GM23338 (cell line): ENCODE data around the gene TMEM117. TPM values are rescaled to one million over a fixed set of nuclear protein-coding genes. Genes with fewer than 3 reads are reported as not detected.

Source experiments
- ATAC-seq: fragments of 200-7000 bp; cut with Tn5 transposase; 3 replicates; pipeline ENCODE4 v1.9.1; 2020
- DNase-seq: peaks from one replicate; pipeline ENCODE4 v3.0.0-alpha.2; 2015; ENCODE audit warnings: low spot score
- H2AFZ ChIP-seq: fragments of 200-600 bp; sonication (generic); 2 replicates; pipeline ENCODE4 v1.8.0; 2016; ENCODE audit warnings: antibody characterized with exemption, mild to moderate bottlenecking, moderate library complexity
- H3F3A ChIP-seq: fragments of 200-600 bp; sonication (generic); replicated peaks from 2 replicates; pipeline ENCODE4 v1.8.0; 2017; ENCODE audit warnings: antibody characterized with exemption, mixed run types, low read depth
- H3K27ac ChIP-seq: fragments of 200-600 bp; sonication (generic); 2 replicates; pipeline ENCODE4 v1.6.1; 2016; ENCODE audit warnings: low read depth
- H3K27me3 ChIP-seq: fragments of 200-600 bp; sonication (generic); 2 replicates; pipeline ENCODE4 v1.8.0; 2016; ENCODE audit warnings: mild to moderate bottlenecking, mixed run types, moderate library complexity; ENCODE audit not compliant: insufficient read depth
- H3K36me3 ChIP-seq: fragments of 200-600 bp; sonication (generic); 2 replicates; pipeline ENCODE4 v1.8.0; 2016; ENCODE audit warnings: mild to moderate bottlenecking; ENCODE audit not compliant: insufficient read depth
- H3K4me1 ChIP-seq: fragments of 200-600 bp; sonication (generic); 2 replicates; pipeline ENCODE4 v1.8.0; 2016; ENCODE audit warnings: mild to moderate bottlenecking, moderate library complexity; ENCODE audit not compliant: insufficient read depth
- H3K4me2 ChIP-seq: fragments of 200-600 bp; sonication (generic); 2 replicates; pipeline ENCODE4 v1.7.1; 2017; ENCODE audit warnings: mixed run types
- H3K4me3 ChIP-seq: fragments of 200-600 bp; sonication (generic); 2 replicates; pipeline ENCODE4 v1.6.1; 2016; ENCODE audit warnings: mixed run types
- H3K79me2 ChIP-seq: fragments of 200-600 bp; sonication (generic); replicated peaks from 2 replicates; pipeline ENCODE4 v1.8.0; 2017; ENCODE audit warnings: mild to moderate bottlenecking; ENCODE audit not compliant: insufficient read depth
- H3K9me2 ChIP-seq: fragments of 200-600 bp; sonication (generic); 2 replicates; pipeline ENCODE4 v1.8.0; 2017; ENCODE audit not compliant: insufficient read depth
- H4K20me1 ChIP-seq: fragments of 200-600 bp; sonication (generic); replicated peaks from 2 replicates; pipeline ENCODE4 v1.8.0; 2017; ENCODE audit warnings: mild to moderate bottlenecking; ENCODE audit not compliant: insufficient read depth
- H3K27ac Mint-ChIP-seq: 2 replicates; pipeline ENCODE4 v1.8.0; 2020; ENCODE audit warnings: inconsistent platforms, mild to moderate bottlenecking, moderate library complexity, mixed read lengths
- H3K27me3 Mint-ChIP-seq: 3 replicates; pipeline ENCODE4 v1.8.0; 2022; ENCODE audit warnings: low read depth, mild to moderate bottlenecking, moderate library complexity, mixed read lengths, inconsistent platforms; ENCODE audit not compliant: insufficient read depth, poor library complexity
- H3K36me3 Mint-ChIP-seq: 3 replicates; pipeline ENCODE4 v1.8.0; 2021; ENCODE audit warnings: low read depth, mild to moderate bottlenecking, inconsistent platforms, moderate library complexity, mixed read lengths
- H3K4me1 Mint-ChIP-seq: 3 replicates; pipeline ENCODE4 v1.8.0; 2020; ENCODE audit warnings: mild to moderate bottlenecking, inconsistent platforms, mixed read lengths
- H3K4me3 Mint-ChIP-seq: 3 replicates; pipeline ENCODE4 v1.8.0; 2021; ENCODE audit warnings: moderate library complexity, mild to moderate bottlenecking, inconsistent platforms, mixed read lengths
- H3K9me3 Mint-ChIP-seq: 3 replicates; pipeline ENCODE4 v1.8.0; 2020; ENCODE audit warnings: moderate library complexity, mild to moderate bottlenecking, inconsistent platforms, mixed read lengths
- CREB1 ChIP-seq: fragments of 250-450 bp; sonication (Bioruptor Pico); IDR thresholded peaks from 2 replicates; pipeline ENCODE4 v1.5.0; 2020; ENCODE audit warnings: low read depth, mild to moderate bottlenecking, moderate library complexity
- EZH2 ChIP-seq: fragments of 200-600 bp; sonication (generic); IDR thresholded peaks from one replicate; pipeline ENCODE4 v1.8.0; 2017; ENCODE audit warnings: antibody characterized with exemption, mild to moderate bottlenecking, low read depth; ENCODE audit not compliant: unreplicated experiment
- EZH2phosphoT487 ChIP-seq: fragments of 200-600 bp; sonication (generic); IDR thresholded peaks from one replicate; pipeline ENCODE4 v1.8.1; 2018; ENCODE audit warnings: antibody characterized with exemption; ENCODE audit not compliant: unreplicated experiment
- JUNB ChIP-seq: IDR thresholded peaks from one replicate; pipeline ENCODE4 v1.6.1; 2016; ENCODE audit warnings: antibody characterized with exemption; ENCODE audit not compliant: unreplicated experiment
- NANOG ChIP-seq: IDR thresholded peaks from 2 replicates; pipeline ENCODE4 v1.6.1; 2016; ENCODE audit warnings: antibody characterized with exemption, borderline replicate concordance
- STAT1 ChIP-seq: IDR thresholded peaks from one replicate; pipeline ENCODE4 v1.6.1; 2016; ENCODE audit warnings: antibody characterized with exemption; ENCODE audit not compliant: unreplicated experiment
- ZNF114 ChIP-seq: fragments of 250-450 bp; sonication (Bioruptor Pico); IDR thresholded peaks from 2 replicates; pipeline ENCODE4 v1.5.0; 2020; ENCODE audit warnings: mild to moderate bottlenecking, moderate library complexity
- ZNF331 ChIP-seq: fragments of 250-450 bp; sonication (Bioruptor Pico); IDR thresholded peaks from 2 replicates; pipeline ENCODE4 v1.5.0; 2020; ENCODE audit warnings: low read depth, mild to moderate bottlenecking, moderate library complexity
- polyA plus RNA-seq: library from polyadenylated mRNA; unstranded; fragments of >200 nt; fragmentation: Nextera tagmentation; extraction: Ambion mirVana; gene quantifications from 2 replicates; pipeline ENCODE4 v1.2.1, GENCODE V29; 2016
- total RNA-seq: library from RNA; depleted of rRNA; stranded (reverse); fragments of >200 nt; shearing (Covaris generic); gene quantifications from 2 replicates; pipeline ENCODE4 v1.2.3, GENCODE V29; 2014
- TF ChIP-seq, protein P1 (sequence below): IDR thresholded peaks from one replicate; pipeline ENCODE4 v1.6.1; 2018; ENCODE audit warnings: antibody characterized with exemption; ENCODE audit not compliant: unreplicated experiment
- TF ChIP-seq, protein P2 (sequence below): IDR thresholded peaks from 2 replicates; pipeline ENCODE4 v1.6.1; 2016; ENCODE audit warnings: antibody characterized with exemption
- TF ChIP-seq, protein P3 (sequence below), 2 experiments: fragments of 200-600 bp in 1 of 2; sonication (generic) in 1 of 2; conservative IDR thresholded peaks; 2 replicates each; pipeline versions ENCODE4 v1.5.1 to v1.6.1; 2016 to 2017; ENCODE audit warnings: antibody characterized with exemption in 2 of 2, low read depth in 2 of 2, mild to moderate bottlenecking in 2 of 2, moderate library complexity in 1 of 2

The TMEM117 gene
- total and polyA plus RNA-seq, 2 experiments from 2014 or later: 0.94 to 1.6 TPM

DNA sequence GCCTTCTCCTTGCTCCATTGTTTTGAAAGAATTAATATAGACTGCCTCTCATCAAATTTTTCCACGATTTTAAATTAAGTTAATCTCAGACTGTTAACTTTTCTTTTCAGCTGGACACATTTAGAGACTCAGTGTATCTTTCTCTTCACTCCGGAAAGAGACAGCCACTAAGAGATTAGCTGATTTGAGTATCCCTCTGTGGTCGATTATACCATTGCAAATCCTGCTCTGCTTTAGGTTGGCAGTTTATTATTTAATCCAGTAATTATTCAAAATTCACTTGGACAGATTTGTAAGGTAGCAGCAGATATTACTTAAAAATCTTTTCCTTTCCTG, 29.2 kb upstream of the TMEM117 start (continued):
- TF ChIP-seq, protein P1, sequence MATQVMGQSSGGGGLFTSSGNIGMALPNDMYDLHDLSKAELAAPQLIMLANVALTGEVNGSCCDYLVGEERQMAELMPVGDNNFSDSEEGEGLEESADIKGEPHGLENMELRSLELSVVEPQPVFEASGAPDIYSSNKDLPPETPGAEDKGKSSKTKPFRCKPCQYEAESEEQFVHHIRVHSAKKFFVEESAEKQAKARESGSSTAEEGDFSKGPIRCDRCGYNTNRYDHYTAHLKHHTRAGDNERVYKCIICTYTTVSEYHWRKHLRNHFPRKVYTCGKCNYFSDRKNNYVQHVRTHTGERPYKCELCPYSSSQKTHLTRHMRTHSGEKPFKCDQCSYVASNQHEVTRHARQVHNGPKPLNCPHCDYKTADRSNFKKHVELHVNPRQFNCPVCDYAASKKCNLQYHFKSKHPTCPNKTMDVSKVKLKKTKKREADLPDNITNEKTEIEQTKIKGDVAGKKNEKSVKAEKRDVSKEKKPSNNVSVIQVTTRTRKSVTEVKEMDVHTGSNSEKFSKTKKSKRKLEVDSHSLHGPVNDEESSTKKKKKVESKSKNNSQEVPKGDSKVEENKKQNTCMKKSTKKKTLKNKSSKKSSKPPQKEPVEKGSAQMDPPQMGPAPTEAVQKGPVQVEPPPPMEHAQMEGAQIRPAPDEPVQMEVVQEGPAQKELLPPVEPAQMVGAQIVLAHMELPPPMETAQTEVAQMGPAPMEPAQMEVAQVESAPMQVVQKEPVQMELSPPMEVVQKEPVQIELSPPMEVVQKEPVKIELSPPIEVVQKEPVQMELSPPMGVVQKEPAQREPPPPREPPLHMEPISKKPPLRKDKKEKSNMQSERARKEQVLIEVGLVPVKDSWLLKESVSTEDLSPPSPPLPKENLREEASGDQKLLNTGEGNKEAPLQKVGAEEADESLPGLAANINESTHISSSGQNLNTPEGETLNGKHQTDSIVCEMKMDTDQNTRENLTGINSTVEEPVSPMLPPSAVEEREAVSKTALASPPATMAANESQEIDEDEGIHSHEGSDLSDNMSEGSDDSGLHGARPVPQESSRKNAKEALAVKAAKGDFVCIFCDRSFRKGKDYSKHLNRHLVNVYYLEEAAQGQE: no peak
- TF ChIP-seq, protein P2, sequence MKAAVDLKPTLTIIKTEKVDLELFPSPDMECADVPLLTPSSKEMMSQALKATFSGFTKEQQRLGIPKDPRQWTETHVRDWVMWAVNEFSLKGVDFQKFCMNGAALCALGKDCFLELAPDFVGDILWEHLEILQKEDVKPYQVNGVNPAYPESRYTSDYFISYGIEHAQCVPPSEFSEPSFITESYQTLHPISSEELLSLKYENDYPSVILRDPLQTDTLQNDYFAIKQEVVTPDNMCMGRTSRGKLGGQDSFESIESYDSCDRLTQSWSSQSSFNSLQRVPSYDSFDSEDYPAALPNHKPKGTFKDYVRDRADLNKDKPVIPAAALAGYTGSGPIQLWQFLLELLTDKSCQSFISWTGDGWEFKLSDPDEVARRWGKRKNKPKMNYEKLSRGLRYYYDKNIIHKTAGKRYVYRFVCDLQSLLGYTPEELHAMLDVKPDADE: no peak
- TF ChIP-seq NANOG (no peak), CREB1 (CRISPR knock-in tag) (no peak), ZNF114 (CRISPR knock-in tag) (no peak), STAT1 (no peak)
- TF ChIP-seq, protein P3, sequence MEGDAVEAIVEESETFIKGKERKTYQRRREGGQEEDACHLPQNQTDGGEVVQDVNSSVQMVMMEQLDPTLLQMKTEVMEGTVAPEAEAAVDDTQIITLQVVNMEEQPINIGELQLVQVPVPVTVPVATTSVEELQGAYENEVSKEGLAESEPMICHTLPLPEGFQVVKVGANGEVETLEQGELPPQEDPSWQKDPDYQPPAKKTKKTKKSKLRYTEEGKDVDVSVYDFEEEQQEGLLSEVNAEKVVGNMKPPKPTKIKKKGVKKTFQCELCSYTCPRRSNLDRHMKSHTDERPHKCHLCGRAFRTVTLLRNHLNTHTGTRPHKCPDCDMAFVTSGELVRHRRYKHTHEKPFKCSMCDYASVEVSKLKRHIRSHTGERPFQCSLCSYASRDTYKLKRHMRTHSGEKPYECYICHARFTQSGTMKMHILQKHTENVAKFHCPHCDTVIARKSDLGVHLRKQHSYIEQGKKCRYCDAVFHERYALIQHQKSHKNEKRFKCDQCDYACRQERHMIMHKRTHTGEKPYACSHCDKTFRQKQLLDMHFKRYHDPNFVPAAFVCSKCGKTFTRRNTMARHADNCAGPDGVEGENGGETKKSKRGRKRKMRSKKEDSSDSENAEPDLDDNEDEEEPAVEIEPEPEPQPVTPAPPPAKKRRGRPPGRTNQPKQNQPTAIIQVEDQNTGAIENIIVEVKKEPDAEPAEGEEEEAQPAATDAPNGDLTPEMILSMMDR (conservative IDR thresholded peaks at IDR 0.05; ENCODE audit: low read depth in 2 of 2): no peak

DNA sequence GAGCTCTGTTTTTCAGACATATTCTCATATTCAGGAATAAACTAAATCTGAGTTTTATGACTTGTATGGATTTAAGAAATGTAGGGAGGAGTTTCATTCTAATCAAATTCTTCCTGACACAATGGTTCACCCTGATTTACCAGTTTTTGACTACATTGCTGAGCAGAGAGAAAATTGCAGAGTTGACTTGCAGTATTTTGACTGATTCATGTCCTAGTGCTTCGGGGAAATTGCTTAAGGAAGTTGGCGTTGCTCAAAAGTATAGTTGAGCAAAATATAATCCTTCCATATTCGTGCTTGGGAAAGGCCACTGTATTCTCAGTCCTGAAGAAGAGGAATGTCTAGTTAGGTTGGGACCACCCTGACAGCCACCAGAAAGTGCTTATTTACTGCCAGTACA, 28.5 kb upstream of the TMEM117 start:
- peaks cover 5% of the 10 kb centered on the region; the same call in 1 of the 2 replicates for H3K4me1 ChIP-seq
- H3K36me3 ChIP-seq: no peaks in the 10 kb centered on the region; the same call in 1 of the 2 replicates
- no peaks in the 10 kb centered on the region for H3K27me3 ChIP-seq
- H2AFZ ChIP-seq: no peak overlapping the region
- Mint-ChIP-seq H3K36me3 (peaks cover 4% of the 10 kb centered on the region), H3K4me3 (peak overlapping the region; percentile 99), H3K27ac (no peak overlapping the region), H3K4me1 (peaks cover 9% of the 10 kb centered on the region; the same call in 2 of the 3 replicates), H3K9me3 (no peaks in the 10 kb centered on the region; the same call in 2 of the 3 replicates), H3K27me3 (peaks cover 4% of the 10 kb centered on the region)
- DNase-seq (no peak), ATAC-seq (no peak)
- H3F3A ChIP-seq: no peaks in the 10 kb centered on the region; the same call in 1 of the 2 replicates
- H4K20me1 ChIP-seq: no peaks in the 10 kb centered on the region
- no peak overlapping the region for H3K4me2 ChIP-seq
- H3K79me2 ChIP-seq: peaks cover 28% of the 10 kb centered on the region
- no peaks in the 10 kb centered on the region for H3K9me2 ChIP-seq
- H3K4me3 ChIP-seq: no peak overlapping the region
- H3K27ac ChIP-seq: no peak overlapping the region
- TF ChIP-seq, protein P2: no peak
- TF ChIP-seq ZNF331 (no peak), NANOG (no peak), JUNB (no peak), ZNF114 (CRISPR knock-in tag) (no peak), EZH2 (no peak), STAT1 (no peak), EZH2phosphoT487 (no peak)
- TF ChIP-seq, protein P1: no peak
